ENCODE data around the gene R3HDM4. TPM values are rescaled to one million over a fixed set of nuclear protein-coding genes. Genes with fewer than 3 reads are reported as not detected.

The R3HDM4 gene
- total RNA-seq, 1 donor from 2014 or later: 57.9 TPM

GRCh38 chr19:940591-941291 lies 27.7 kb upstream of the R3HDM4 start:
- no peak overlapping the region for H3K27ac ChIP-seq (ENCODE audit: low read depth, low read length)
- Mint-ChIP-seq H3K9me3 (ENCODE audit: unreplicated experiment) (no peaks in the 10 kb centered on the region), H3K27me3 (ENCODE audit: low read depth, unreplicated experiment) (no peaks in the 10 kb centered on the region), H3K4me1 (ENCODE audit: low read depth, unreplicated experiment) (peaks cover 7% of the 10 kb centered on the region), H3K4me3 (ENCODE audit: unreplicated experiment) (no peak overlapping the region), H3K36me3 (ENCODE audit: low read depth, unreplicated experiment) (peaks cover 26% of the 10 kb centered on the region), H3K27ac (ENCODE audit: unreplicated experiment) (no peak overlapping the region)
- peaks cover 17% of the 10 kb centered on the region for H3K4me1 ChIP-seq (ENCODE audit: insufficient read depth, low read length)
- H3K79me2 ChIP-seq (ENCODE audit: insufficient read depth, low read length): peaks cover 84% of the 10 kb centered on the region
- no peak overlapping the region for H3K9ac ChIP-seq (ENCODE audit: low read length)
- TF ChIP-seq CTCF (IDR thresholded peaks at IDR 0.05; ENCODE audit: insufficient read depth, low read depth, low read length) (no peak), EZH2 (IDR thresholded peaks at IDR 0.05; ENCODE audit: insufficient read depth, low read length) (no peak)
- H3K4me2 ChIP-seq (ENCODE audit: low read length): peak overlapping the region; percentile 67
- peaks cover 78% of the 10 kb centered on the region for H4K20me1 ChIP-seq (ENCODE audit: insufficient read depth, low read length)
- H3K9me3 ChIP-seq (ENCODE audit: insufficient read depth, low read depth, low read length): no peaks in the 10 kb centered on the region
- no peak for FAIRE-seq
- no peak overlapping the region for H3K4me3 ChIP-seq (ENCODE audit: insufficient read depth, low read depth, low read length)
- H3K27me3 ChIP-seq (ENCODE audit: insufficient read depth, low read length): no peaks in the 10 kb centered on the region
- no peak overlapping the region for H2AFZ ChIP-seq (ENCODE audit: low read depth, low read length)
- peaks cover 2% of the 10 kb centered on the region for H3K36me3 ChIP-seq (ENCODE audit: insufficient read depth, low read length)
- DNase-seq (ENCODE audit: low read depth): peak; percentile 47

- Histone ChIP-seq H3K4me2 (ENCODE audit: low read length) (no peak overlapping the region), H3K9ac (ENCODE audit: low read length) (no peak overlapping the region), H3K4me1 (ENCODE audit: insufficient read depth, low read length) (peaks cover 21% of the 10 kb centered on the region), H3K27ac (ENCODE audit: low read depth, low read length) (no peak overlapping the region), H3K9me3 (ENCODE audit: insufficient read depth, low read depth, low read length) (no peaks in the 10 kb centered on the region), H4K20me1 (ENCODE audit: insufficient read depth, low read length) (peaks cover 70% of the 10 kb centered on the region), H2AFZ (ENCODE audit: low read depth, low read length) (no peak overlapping the region), H3K4me3 (ENCODE audit: insufficient read depth, low read depth, low read length) (no peak overlapping the region), H3K27me3 (ENCODE audit: insufficient read depth, low read length) (no peaks in the 10 kb centered on the region), H3K79me2 (ENCODE audit: insufficient read depth, low read length) (peaks cover 82% of the 10 kb centered on the region), H3K36me3 (ENCODE audit: insufficient read depth, low read length) (peaks cover 2% of the 10 kb centered on the region)
- Mint-ChIP-seq H3K36me3 (ENCODE audit: low read depth, unreplicated experiment) (peaks cover 26% of the 10 kb centered on the region), H3K27ac (ENCODE audit: unreplicated experiment) (no peak overlapping the region), H3K9me3 (ENCODE audit: unreplicated experiment) (no peaks in the 10 kb centered on the region), H3K27me3 (ENCODE audit: low read depth, unreplicated experiment) (no peaks in the 10 kb centered on the region), H3K4me3 (ENCODE audit: unreplicated experiment) (no peak overlapping the region), H3K4me1 (ENCODE audit: low read depth, unreplicated experiment) (peaks cover 7% of the 10 kb centered on the region)
- TF ChIP-seq EZH2 (IDR thresholded peaks at IDR 0.05; ENCODE audit: insufficient read depth, low read length) (no peak), CTCF (IDR thresholded peaks at IDR 0.05; ENCODE audit: insufficient read depth, low read depth, low read length) (no peak)
- FAIRE-seq (no peak), DNase-seq (ENCODE audit: low read depth) (no peak)
Measured at GRCh38 chr19:939922-940321, 26.9 kb upstream of the R3HDM4 start.

GRCh38 chr19:939439-939838 lies 26.4 kb upstream of the R3HDM4 start:
- no peak overlapping the region for H3K4me3 Mint-ChIP-seq (ENCODE audit: unreplicated experiment)
- Histone ChIP-seq H3K36me3 (ENCODE audit: insufficient read depth, low read length) (peaks cover 2% of the 10 kb centered on the region), H3K4me2 (ENCODE audit: low read length) (no peak overlapping the region), H3K27ac (ENCODE audit: low read depth, low read length) (no peak overlapping the region), H3K27me3 (ENCODE audit: insufficient read depth, low read length) (no peaks in the 10 kb centered on the region), H3K79me2 (ENCODE audit: insufficient read depth, low read length) (peaks cover 82% of the 10 kb centered on the region), H3K9me3 (ENCODE audit: insufficient read depth, low read depth, low read length) (no peaks in the 10 kb centered on the region), H2AFZ (ENCODE audit: low read depth, low read length) (no peak overlapping the region), H3K4me3 (ENCODE audit: insufficient read depth, low read depth, low read length) (no peak overlapping the region), H3K4me1 (ENCODE audit: insufficient read depth, low read length) (peaks cover 26% of the 10 kb centered on the region), H4K20me1 (ENCODE audit: insufficient read depth, low read length) (peaks cover 65% of the 10 kb centered on the region), H3K9ac (ENCODE audit: low read length) (no peak overlapping the region)
- FAIRE-seq (no peak), DNase-seq (ENCODE audit: low read depth) (no peak)
- TF ChIP-seq CTCF (IDR thresholded peaks at IDR 0.05; ENCODE audit: insufficient read depth, low read depth, low read length) (no peak), EZH2 (IDR thresholded peaks at IDR 0.05; ENCODE audit: insufficient read depth, low read length) (no peak)
- H3K27me3 Mint-ChIP-seq (ENCODE audit: low read depth, unreplicated experiment): no peaks in the 10 kb centered on the region
- peaks cover 7% of the 10 kb centered on the region for H3K4me1 Mint-ChIP-seq (ENCODE audit: low read depth, unreplicated experiment)
- peak overlapping the region; percentile 69 for H3K27ac Mint-ChIP-seq (ENCODE audit: unreplicated experiment)
- H3K36me3 Mint-ChIP-seq (ENCODE audit: low read depth, unreplicated experiment): peaks cover 26% of the 10 kb centered on the region
- no peaks in the 10 kb centered on the region for H3K9me3 Mint-ChIP-seq (ENCODE audit: unreplicated experiment)
